GM18519 (cell line): ENCODE results near the gene EBF3.

Experiments used
- ATAC-seq: cut with Tn5 transposase; IDR thresholded peaks from one replicate; pipeline ENCODE4 v1.9.1; 2021; ENCODE audit warnings: mild to moderate bottlenecking, moderate library complexity; ENCODE audit not compliant: unreplicated experiment, low FRiP score

EBF3 gene

GRCh38 chr10:129893104-129894089, 70.7 kb downstream of the EBF3 start:
- ATAC-seq, result no peak

- ATAC-seq, result no peak
Observed at GRCh38 chr10:129892548-129893052, 71.5 kb downstream of the EBF3 start.

DNA sequence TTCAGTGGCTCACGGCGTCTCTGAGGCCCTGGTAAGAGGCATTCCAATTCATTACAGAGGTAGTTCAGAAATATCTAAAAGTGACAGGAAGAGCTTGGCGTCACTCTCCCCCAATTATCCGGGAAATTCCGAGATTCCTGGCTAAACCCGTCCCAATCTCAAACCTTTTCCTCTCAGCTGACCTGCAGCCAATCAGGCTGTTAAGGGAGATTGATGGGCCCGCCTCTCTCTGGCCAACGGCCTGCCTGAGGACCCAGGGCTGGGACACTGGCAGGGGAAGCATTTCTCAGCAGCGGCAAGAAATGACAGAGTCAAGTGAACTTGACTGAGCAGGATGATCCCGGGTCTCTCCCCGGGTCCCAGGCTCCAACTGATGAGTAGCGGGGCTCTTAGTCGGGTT, 72.3 kb downstream of the EBF3 start:
- no peak for ATAC-seq

GRCh38 chr10:129890170-129890569, 73.9 kb downstream of the EBF3 start:
- ATAC-seq, result no peak

DNA sequence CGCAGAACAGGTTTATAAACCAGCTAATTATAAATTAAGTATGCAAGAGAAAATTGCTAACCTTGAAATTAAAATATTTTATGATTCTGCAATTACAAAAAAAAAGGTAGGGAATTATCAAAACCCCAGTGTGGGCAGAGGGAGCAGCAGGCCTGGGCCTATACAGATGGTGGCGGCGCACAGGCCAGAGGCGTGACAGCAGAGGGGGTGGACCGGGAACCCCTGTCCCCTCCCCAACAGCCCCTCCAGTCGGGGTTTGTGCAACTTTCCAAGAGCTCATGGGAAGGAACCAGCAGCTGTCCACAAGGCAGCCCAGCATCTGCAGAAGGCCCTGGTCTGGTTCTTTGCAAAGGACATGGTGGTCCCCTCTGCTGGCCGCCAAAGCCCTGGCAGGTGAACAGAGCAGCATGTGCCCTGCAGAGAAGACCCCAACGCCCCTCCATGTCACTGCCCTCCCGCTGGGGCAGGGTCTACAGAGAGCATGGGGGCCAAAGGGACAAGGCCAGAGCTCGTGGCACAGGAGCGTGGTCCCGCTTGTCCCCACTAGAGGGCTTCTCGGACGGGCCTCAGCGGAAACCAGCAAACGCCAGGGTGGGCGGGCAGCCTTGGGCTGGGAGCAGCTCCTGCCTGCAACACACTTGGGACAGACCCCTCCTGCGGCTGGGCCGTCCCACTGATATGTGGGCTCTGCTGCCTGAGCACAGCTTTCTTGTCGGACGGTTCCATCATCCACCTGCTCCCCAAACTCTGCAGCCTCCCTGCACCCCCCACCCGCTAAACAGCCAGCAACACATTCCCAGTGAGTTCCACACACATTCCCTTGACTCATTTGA, 75.1 kb downstream of the EBF3 start:
- ATAC-seq, result peak; percentile 62

- no peak for ATAC-seq
Observed at GRCh38 chr10:129887986-129888783, 75.9 kb downstream of the EBF3 start.

DNA sequence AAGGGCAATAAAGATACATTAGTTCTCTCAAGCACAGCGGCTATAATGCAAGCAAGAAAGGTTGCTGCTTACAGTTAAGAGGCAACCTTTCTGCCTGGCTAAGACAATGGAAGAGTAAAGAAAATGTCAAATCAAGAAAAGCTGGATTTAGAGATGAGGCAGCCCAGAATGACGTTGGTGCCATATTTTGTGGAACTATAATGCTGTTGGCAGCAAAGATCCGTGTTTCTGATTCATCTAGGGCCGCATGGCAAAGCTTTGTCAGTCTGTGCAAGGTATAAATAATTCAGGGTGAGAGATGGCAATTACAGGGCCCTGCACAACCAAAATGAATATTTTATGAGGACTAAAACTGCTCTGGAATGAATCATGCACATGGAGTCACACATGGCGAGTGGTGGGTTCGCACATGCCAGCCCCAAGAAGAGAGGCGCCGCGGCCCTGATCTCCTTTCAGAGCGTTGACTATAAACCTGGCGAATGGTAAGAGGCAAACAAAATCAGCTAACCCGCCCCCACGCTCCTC, 76.6 kb downstream of the EBF3 start:
- no peak for ATAC-seq

DNA sequence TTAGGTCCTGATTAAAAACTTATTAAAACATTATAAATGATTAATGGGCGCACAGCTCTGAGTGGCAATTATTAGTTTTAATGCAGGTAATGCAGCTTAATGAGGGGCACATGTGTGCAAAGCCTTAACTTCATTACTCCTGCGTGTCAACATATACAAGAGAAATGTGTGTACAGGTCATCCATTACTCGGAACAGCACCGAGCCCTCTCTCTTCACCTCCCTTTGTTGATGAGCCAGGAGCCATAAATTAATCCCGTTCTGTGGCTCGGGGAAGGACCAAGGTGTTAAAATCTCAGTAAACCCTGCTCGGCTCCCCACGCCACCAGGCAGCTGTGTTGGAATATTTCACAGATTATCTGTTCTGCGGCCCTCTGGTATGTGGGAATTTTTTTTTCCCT, 77.8 kb downstream of the EBF3 start:
- no peak for ATAC-seq

- no peak for ATAC-seq
Observed at GRCh38 chr10:129885526-129885925, 78.5 kb downstream of the EBF3 start.

DNA sequence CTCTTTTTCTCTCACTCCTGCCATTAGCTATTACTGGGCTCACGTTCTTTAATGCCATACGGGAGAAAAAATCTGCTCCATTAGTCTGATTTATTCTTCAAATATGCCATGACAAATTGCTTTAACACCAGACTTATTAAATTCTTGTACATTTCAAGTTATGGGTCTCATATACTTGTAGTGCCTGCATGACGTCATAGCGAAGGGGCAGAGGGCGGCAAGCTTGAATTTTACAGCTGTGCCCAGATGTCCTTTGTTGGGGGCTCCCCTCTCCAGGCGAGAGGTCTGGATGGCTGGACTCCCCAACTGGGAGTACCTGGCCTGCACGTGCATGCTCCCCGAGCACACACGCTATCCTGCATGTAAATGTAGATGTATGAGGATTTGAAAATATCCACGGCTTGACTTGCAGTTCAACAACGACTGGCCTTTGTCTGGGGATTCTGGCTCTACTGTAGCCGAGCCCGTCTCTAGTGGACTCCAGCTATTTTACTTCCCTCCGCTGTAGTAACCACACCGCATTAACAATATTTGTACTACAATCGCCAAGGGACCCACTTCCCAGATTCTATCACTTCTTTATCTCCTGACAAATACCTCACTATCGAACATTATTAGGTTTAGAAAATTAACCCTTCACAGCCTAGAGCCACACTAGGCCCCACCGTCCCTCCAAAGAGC, 79.5 kb downstream of the EBF3 start:
- ATAC-seq, result no peak

DNA sequence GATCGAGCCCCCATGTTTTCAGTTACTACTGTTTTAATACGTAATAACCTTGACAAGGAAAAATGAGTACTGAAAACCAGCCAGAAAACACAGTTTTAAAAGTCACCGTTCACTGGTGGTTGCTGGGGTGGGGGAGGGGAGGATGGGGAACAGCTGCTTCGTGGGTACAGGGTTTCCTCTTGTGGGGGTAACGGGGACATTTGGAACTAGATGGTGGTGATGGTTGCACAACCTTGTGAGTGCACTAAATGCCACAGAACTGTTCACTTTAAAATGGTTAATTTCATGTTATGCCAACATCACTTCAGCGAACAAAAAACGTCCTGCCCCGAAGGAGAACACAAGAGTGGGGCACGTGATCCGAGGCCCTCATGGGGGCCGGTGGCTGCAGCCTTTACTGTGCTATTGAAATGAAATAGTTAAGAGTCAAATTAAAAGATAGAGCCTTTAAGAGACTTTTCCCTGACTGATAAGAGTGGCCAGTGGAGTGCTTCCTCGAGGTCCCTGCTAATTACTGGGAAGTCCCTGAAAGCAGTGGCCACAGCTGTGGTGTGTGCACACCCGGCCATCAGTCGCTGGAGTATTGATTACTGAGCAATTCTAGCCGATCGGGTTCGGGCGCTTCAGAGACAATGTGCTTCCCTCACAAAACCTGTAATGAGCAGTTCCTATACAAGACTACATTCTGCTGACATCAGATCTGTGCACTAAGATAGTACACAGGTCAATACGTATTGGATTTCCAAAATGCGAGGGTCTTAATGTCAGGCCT, 80.3 kb downstream of the EBF3 start:
- no peak for ATAC-seq

DNA sequence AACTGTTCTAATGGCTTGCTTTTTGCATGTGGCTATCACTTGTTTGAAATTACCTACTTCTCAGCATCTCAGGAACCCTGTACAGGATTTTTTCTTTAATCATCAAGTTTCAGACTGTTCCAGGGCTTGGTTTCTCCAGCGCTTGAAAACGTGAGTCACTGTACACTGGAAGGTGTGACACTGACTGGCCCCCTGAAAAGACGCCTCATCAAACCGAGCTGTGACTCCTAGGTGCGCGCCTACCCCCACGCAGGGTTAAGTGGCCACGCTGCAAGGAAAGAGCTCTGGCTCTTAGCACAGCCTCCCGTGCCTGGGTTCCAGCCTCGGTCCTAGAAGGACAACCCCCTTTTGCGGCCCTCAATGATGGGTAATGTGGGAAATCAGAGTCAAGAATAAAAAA, 81.0 kb downstream of the EBF3 start:
- ATAC-seq, result no peak

- ATAC-seq, result no peak
Observed at GRCh38 chr10:129882291-129883010, 81.6 kb downstream of the EBF3 start.

- no peak for ATAC-seq
Observed at GRCh38 chr10:129881641-129882040, 82.4 kb downstream of the EBF3 start.

DNA sequence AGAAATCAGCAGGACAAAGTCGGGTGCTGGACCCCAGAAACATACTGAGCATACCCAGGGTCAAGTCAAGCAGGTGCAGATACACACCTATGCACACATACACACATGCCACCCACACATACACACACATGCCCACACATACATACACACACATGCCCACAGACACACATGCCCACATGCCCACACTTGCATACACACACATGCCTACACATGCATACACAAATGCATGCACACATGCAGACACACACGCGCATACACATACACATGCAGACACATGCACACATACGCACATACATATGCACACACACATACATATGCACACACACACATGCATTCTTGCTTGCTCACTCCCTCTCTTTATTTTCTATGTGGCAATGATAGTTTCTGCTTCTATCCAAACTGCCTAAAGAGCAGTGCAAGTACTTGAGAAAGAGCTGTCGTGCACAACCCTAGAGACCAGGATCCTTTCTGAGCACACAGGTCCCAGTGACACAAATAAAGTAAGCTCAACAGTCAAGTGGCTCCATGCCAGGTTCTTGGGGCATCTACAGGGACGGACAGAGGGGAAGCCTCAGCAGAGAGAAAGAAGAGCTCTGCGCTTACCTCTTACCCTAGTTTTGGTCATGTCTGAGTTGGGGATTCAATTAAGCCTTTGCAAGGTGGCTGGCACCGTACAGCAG, 83.7 kb downstream of the EBF3 start:
- no peak for ATAC-seq

DNA sequence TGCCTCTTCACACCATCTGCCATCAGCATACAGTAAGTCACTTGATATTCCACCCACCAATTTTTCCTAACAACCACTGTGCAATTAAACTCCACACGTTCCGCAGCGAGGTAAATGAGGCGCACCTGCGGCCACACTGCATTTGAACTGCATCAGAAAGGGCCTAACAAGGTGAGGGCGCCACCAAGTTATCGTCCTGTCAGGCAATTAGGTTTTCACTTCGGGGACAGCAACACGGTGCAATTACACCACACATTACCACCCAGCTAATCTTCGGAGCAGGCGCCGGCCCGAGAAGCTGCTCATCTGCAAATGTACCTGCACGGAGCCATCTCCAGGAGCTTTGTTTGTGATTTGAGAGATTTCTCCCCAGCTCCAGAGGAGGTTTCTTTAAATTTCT, 84.4 kb downstream of the EBF3 start:
- no peak for ATAC-seq

GRCh38 chr10:129878835-129879234, 85.2 kb downstream of the EBF3 start:
- no peak for ATAC-seq
